GM19468 (cell line): Measurements from ENCODE around the gene ELOVL6.
"Not testable (repeated sequence)": the region's sequence is repeated elsewhere in the genome, so short reads cannot be mapped to it uniquely, and the experiment has no call there.

Source experiments
- ATAC-seq: cut with Tn5 transposase; IDR thresholded peaks from one replicate; pipeline ENCODE4 v1.9.1; 2021; ENCODE audit warnings: mild to moderate bottlenecking, moderate library complexity, moderate number of reproducible peaks; ENCODE audit not compliant: unreplicated experiment; ENCODE audit errors: extremely low read depth

Gene ELOVL6

GRCh38 chr4:110087070-110087708, 111.2 kb downstream of the ELOVL6 start:
- no peak for ATAC-seq

- no peak for ATAC-seq
Observed at GRCh38 chr4:110085131-110085530, 113.3 kb downstream of the ELOVL6 start.

GRCh38 chr4:110084154-110084553, 114.3 kb downstream of the ELOVL6 start:
- no peak for ATAC-seq

GRCh38 chr4:110078148-110078547, 120.3 kb downstream of the ELOVL6 start:
- not testable (repeated sequence) for ATAC-seq

- ATAC-seq = not testable (repeated sequence)
Observed at GRCh38 chr4:110076828-110077227, 121.6 kb downstream of the ELOVL6 start.

- ATAC-seq = no peak
Observed at GRCh38 chr4:110075891-110076290, 122.5 kb downstream of the ELOVL6 start.

- ATAC-seq = peak; percentile 75
Observed at GRCh38 chr4:110075083-110075738, 123.2 kb downstream of the ELOVL6 start.

- ATAC-seq = no peak
Observed at GRCh38 chr4:110074570-110074969, 123.8 kb downstream of the ELOVL6 start.

- ATAC-seq = no peak
Observed at GRCh38 chr4:110073053-110073845, 125.2 kb downstream of the ELOVL6 start.

- no peak for ATAC-seq
Observed at GRCh38 chr4:110071466-110071865, 126.9 kb downstream of the ELOVL6 start.

- ATAC-seq = no peak
Observed at GRCh38 chr4:110068248-110068647, 130.2 kb downstream of the ELOVL6 start.

- no peak for ATAC-seq
Observed at GRCh38 chr4:110064934-110065333, 133.5 kb downstream of the ELOVL6 start.

GRCh38 chr4:110064295-110064694, 134.1 kb downstream of the ELOVL6 start:
- ATAC-seq = no peak

GRCh38 chr4:110062166-110062565, 136.2 kb downstream of the ELOVL6 start:
- no peak for ATAC-seq

GRCh38 chr4:110061076-110061475, 137.3 kb downstream of the ELOVL6 start:
- ATAC-seq = no peak

- peak; percentile 84 for ATAC-seq
Observed at GRCh38 chr4:110059556-110060191, 138.7 kb downstream of the ELOVL6 start.

- no peak for ATAC-seq
Observed at GRCh38 chr4:110058677-110059076, 139.7 kb downstream of the ELOVL6 start.

GRCh38 chr4:110055158-110055768, 143.2 kb downstream of the ELOVL6 start:
- peak; percentile 64 for ATAC-seq

GRCh38 chr4:110049951-110050925, 148.2 kb downstream of the ELOVL6 start:
- no peak for ATAC-seq
